GM23338 (cell line): ENCODE measurements around the gene C5orf34.

Source experiments
- CREB1 ChIP-seq: fragments of 250-450 bp; sonication (Bioruptor Pico); IDR thresholded peaks from 2 replicates; pipeline ENCODE4 v1.5.0; 2020; ENCODE audit warnings: low read depth, mild to moderate bottlenecking, moderate library complexity
- EZH2 ChIP-seq: fragments of 200-600 bp; sonication (generic); IDR thresholded peaks from one replicate; pipeline ENCODE4 v1.8.0; 2017; ENCODE audit warnings: antibody characterized with exemption, mild to moderate bottlenecking, low read depth; ENCODE audit not compliant: unreplicated experiment
- EZH2phosphoT487 ChIP-seq: fragments of 200-600 bp; sonication (generic); IDR thresholded peaks from one replicate; pipeline ENCODE4 v1.8.1; 2018; ENCODE audit warnings: antibody characterized with exemption; ENCODE audit not compliant: unreplicated experiment
- NANOG ChIP-seq: IDR thresholded peaks from 2 replicates; pipeline ENCODE4 v1.6.1; 2016; ENCODE audit warnings: antibody characterized with exemption, borderline replicate concordance
- POLR2AphosphoS5 ChIP-seq: IDR thresholded peaks from 2 replicates; pipeline ENCODE4 v1.6.1; 2016; ENCODE audit warnings: antibody characterized with exemption, low read depth
- REST ChIP-seq: IDR thresholded peaks from one replicate; pipeline ENCODE4 v1.6.1; 2018; ENCODE audit warnings: antibody characterized with exemption; ENCODE audit not compliant: unreplicated experiment
- ZNF331 ChIP-seq: fragments of 250-450 bp; sonication (Bioruptor Pico); IDR thresholded peaks from 2 replicates; pipeline ENCODE4 v1.5.0; 2020; ENCODE audit warnings: low read depth, mild to moderate bottlenecking, moderate library complexity
- TF ChIP-seq, protein P1 (sequence below), 2 experiments: fragments of 200-600 bp in 1 of 2; sonication (generic) in 1 of 2; conservative IDR thresholded peaks; 2 replicates each; pipeline versions ENCODE4 v1.5.1 to v1.6.1; 2016 to 2017; ENCODE audit warnings: antibody characterized with exemption in 2 of 2, low read depth in 2 of 2, mild to moderate bottlenecking in 2 of 2, moderate library complexity in 1 of 2

DNA sequence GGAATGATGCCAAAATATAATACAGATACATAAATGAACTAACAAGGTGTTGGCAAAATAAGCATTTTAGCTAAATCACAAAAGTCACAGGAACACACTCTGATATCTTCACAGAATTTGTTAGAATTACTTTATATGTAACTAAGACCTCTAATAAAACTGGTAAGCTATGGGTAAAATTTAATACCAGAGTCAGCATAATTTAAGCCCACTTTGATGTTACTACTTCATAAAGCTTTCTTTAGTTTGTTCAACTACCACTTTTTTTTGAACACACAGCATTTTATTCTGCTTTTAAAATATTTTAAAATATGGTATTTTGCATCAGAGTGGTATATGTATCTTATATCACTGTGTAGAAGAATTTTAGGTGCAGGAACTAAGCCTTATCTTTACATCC, 22.0 kb upstream of the C5orf34 start:
- TF ChIP-seq REST, result no peak
- TF ChIP-seq, protein P1, sequence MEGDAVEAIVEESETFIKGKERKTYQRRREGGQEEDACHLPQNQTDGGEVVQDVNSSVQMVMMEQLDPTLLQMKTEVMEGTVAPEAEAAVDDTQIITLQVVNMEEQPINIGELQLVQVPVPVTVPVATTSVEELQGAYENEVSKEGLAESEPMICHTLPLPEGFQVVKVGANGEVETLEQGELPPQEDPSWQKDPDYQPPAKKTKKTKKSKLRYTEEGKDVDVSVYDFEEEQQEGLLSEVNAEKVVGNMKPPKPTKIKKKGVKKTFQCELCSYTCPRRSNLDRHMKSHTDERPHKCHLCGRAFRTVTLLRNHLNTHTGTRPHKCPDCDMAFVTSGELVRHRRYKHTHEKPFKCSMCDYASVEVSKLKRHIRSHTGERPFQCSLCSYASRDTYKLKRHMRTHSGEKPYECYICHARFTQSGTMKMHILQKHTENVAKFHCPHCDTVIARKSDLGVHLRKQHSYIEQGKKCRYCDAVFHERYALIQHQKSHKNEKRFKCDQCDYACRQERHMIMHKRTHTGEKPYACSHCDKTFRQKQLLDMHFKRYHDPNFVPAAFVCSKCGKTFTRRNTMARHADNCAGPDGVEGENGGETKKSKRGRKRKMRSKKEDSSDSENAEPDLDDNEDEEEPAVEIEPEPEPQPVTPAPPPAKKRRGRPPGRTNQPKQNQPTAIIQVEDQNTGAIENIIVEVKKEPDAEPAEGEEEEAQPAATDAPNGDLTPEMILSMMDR (conservative IDR thresholded peaks at IDR 0.05; ENCODE audit: low read depth in 2 of 2), result no peak
- no peak for TF ChIP-seq EZH2
- no peak for TF ChIP-seq POLR2AphosphoS5
- TF ChIP-seq EZH2phosphoT487, result no peak
- TF ChIP-seq NANOG, result no peak
- TF ChIP-seq CREB1 (CRISPR knock-in tag), result no peak
- TF ChIP-seq ZNF331, result no peak
